SW480 (cell line): ENCODE results near the gene PMM2.
"Not testable (repeated sequence)": the region's sequence is repeated elsewhere in the genome, so short reads cannot be mapped to it uniquely, and the experiment has no call there.

Experiments
- DNase-seq: peaks from one replicate; pipeline ENCODE4 v3.0.0-alpha.2; 2016; ENCODE audit warnings: low spot score

PMM2 gene

GRCh38 chr16:8867216-8867931, 69.7 kb downstream of the PMM2 start:
- DNase-seq, result no peak

GRCh38 chr16:8867932-8868415, 70.3 kb downstream of the PMM2 start:
- DNase-seq, result no peak

GRCh38 chr16:8868416-8869211, 71.0 kb downstream of the PMM2 start, which contains the start of gene CARHSP1:
TSS of gene CARHSP1 (minus strand) at chr16:8869006. CDS start at chr16:8859328, 9,678 bp downstream.
- peak; percentile 84 for DNase-seq

- DNase-seq, result no peak
These were observed 71.8 kb downstream of the PMM2 start for GRCh38 chr16:8869212-8869987.

GRCh38 chr16:8869988-8870241, 72.3 kb downstream of the PMM2 start:
- DNase-seq, result not testable (repeated sequence)

GRCh38 chr16:8872071-8872470, 74.4 kb downstream of the PMM2 start:
- DNase-seq, result no peak

- no peak for DNase-seq
These were observed 75.6 kb downstream of the PMM2 start for GRCh38 chr16:8872967-8873865.

GRCh38 chr16:8873866-8874195, 76.2 kb downstream of the PMM2 start:
- not testable (repeated sequence) for DNase-seq

- no peak for DNase-seq
These were observed 76.7 kb downstream of the PMM2 start for GRCh38 chr16:8874388-8874787.

GRCh38 chr16:8875317-8875716, 77.7 kb downstream of the PMM2 start:
- not testable (repeated sequence) for DNase-seq

- no peak for DNase-seq
These were observed 80.4 kb downstream of the PMM2 start for GRCh38 chr16:8877894-8878522.

- DNase-seq, result peak; percentile 32
These were observed 80.9 kb downstream of the PMM2 start for GRCh38 chr16:8878523-8878911.

GRCh38 chr16:8880839-8881510, 83.3 kb downstream of the PMM2 start:
- DNase-seq, result no peak

GRCh38 chr16:8882041-8882617, 84.5 kb downstream of the PMM2 start, which contains the start of gene LITAFD:
TSS of gene LITAFD (plus strand) at chr16:8882351. CDS start at chr16:8884356, 2,005 bp downstream.
- no peak for DNase-seq

- DNase-seq, result no peak
These were observed 85.2 kb downstream of the PMM2 start for GRCh38 chr16:8882725-8883377.

GRCh38 chr16:8885674-8886592, 88.3 kb downstream of the PMM2 start:
- peak; percentile 27 for DNase-seq

GRCh38 chr16:8886593-8887430, 89.2 kb downstream of the PMM2 start:
- no peak for DNase-seq

- DNase-seq, result no peak
These were observed 89.8 kb downstream of the PMM2 start for GRCh38 chr16:8887431-8887765.
